ENCODE results near the gene SLC44A3.

Gene SLC44A3

GRCh38 chr1:94875794-94876193 lies 55.6 kb downstream of the SLC44A3 start:
- DNase-seq = no peak

GRCh38 chr1:94876362-94876761 lies 56.2 kb downstream of the SLC44A3 start:
- no peak for DNase-seq

- no peak for DNase-seq
Observed at GRCh38 chr1:94878329-94878728, 58.2 kb downstream of the SLC44A3 start.

- DNase-seq = no peak
Observed at GRCh38 chr1:94883691-94884090, 63.5 kb downstream of the SLC44A3 start.

- no peak for DNase-seq
Observed at GRCh38 chr1:94884106-94884505, 63.9 kb downstream of the SLC44A3 start.

- no peak for DNase-seq
Observed at GRCh38 chr1:94884507-94884906, 64.3 kb downstream of the SLC44A3 start.

GRCh38 chr1:94886361-94886760 lies 66.2 kb downstream of the SLC44A3 start:
- DNase-seq = no peak

- DNase-seq = no peak
Observed at GRCh38 chr1:94887106-94887505, 66.9 kb downstream of the SLC44A3 start.

GRCh38 chr1:94887603-94888171 lies 67.5 kb downstream of the SLC44A3 start:
- no peak for DNase-seq

- no peak for DNase-seq
Observed at GRCh38 chr1:94888201-94888600, 68.0 kb downstream of the SLC44A3 start.

GRCh38 chr1:94892604-94893254 lies 72.6 kb downstream of the SLC44A3 start:
- DNase-seq = no peak

- no peak for DNase-seq
Observed at GRCh38 chr1:94894630-94895029, 74.5 kb downstream of the SLC44A3 start.

- DNase-seq = no peak
Observed at GRCh38 chr1:94895518-94895917, 75.4 kb downstream of the SLC44A3 start.

- no peak for DNase-seq
Observed at GRCh38 chr1:94898491-94899385, 78.6 kb downstream of the SLC44A3 start.

GRCh38 chr1:94899756-94900155 lies 79.6 kb downstream of the SLC44A3 start:
- DNase-seq = no peak

GRCh38 chr1:94901841-94902240 lies 81.7 kb downstream of the SLC44A3 start:
- DNase-seq = no peak

GRCh38 chr1:94903280-94904009 lies 83.3 kb downstream of the SLC44A3 start:
- DNase-seq = no peak

GRCh38 chr1:94905207-94905606 lies 85.0 kb downstream of the SLC44A3 start:
- DNase-seq = no peak

GRCh38 chr1:94906382-94906781 lies 86.2 kb downstream of the SLC44A3 start:
- DNase-seq = no peak

- DNase-seq = no peak
Observed at GRCh38 chr1:94907136-94907535, 87.0 kb downstream of the SLC44A3 start.

GRCh38 chr1:94908190-94908589 lies 88.0 kb downstream of the SLC44A3 start:
- no peak for DNase-seq

- no peak for DNase-seq
Observed at GRCh38 chr1:94908965-94909364, 88.8 kb downstream of the SLC44A3 start.

- DNase-seq = no peak
Observed at GRCh38 chr1:94909486-94909885, 89.3 kb downstream of the SLC44A3 start.
